Ovary (tissue), 9 donors: Measurements from ENCODE around the gene STARD9. TPM values are rescaled to one million over a fixed set of nuclear protein-coding genes. Genes with fewer than 3 reads are reported as not detected.

ENCODE experiments used
- DNase-seq, 5 donors: peaks; one replicate each; pipeline ENCODE4 v3.0.0-alpha.2; 2019 to 2020
- H3K27ac ChIP-seq, 2 donors: fragments of 200-600 bp; one replicate each; pipeline versions ENCODE4 v1.5.1 to v1.8.0; 2019 to 2022
- H3K27me3 ChIP-seq: fragments of 200-600 bp; one replicate; pipeline ENCODE4 v1.8.0; 2022
- H3K36me3 ChIP-seq: fragments of 200-600 bp; sonication (generic); one replicate; pipeline ENCODE4 v1.5.1; 2019
- H3K4me1 ChIP-seq: one replicate; pipeline ENCODE4 v1.8.1; 2013; ENCODE audit warnings: mild to moderate bottlenecking, moderate library complexity; ENCODE audit not compliant: insufficient read depth
- H3K4me3 ChIP-seq: fragments of 200-600 bp; sonication (generic); one replicate; pipeline ENCODE4 v1.5.1; 2017
- H3K9me3 ChIP-seq, 2 donors: fragments of 200-600 bp in 1 of 2; sonication (generic) in 1 of 2; one replicate each; pipeline versions ENCODE4 v1.5.1 to v1.8.1; 2013 to 2019; ENCODE audit warnings: mild to moderate bottlenecking in 1 of 2, moderate library complexity in 1 of 2
- EP300 ChIP-seq: sonication (generic); formaldehyde crosslinking; IDR thresholded peaks from one replicate; pipeline ENCODE4 v1.6.1; 2017; ENCODE audit warnings: antibody characterized with exemption
- POLR2A ChIP-seq: fragments of 450-650 bp; IDR thresholded peaks from one replicate; pipeline ENCODE4 v1.6.1; 2017; ENCODE audit warnings: antibody characterized with exemption, mild to moderate bottlenecking, moderate library complexity
- WGBS, 3 donors: extraction: QIAGEN DNeasy Blood & Tissue Kit in 1 of 3; methylation state at CpG; one replicate each; pipeline versions ENCODE4 v1.1.5 to v1.1.7; 2013 to 2017; 5-methylcytosine and 5-hydroxymethylcytosine counted together
- intact Hi-C, 4 donors: fragments of 100-400 bp; cut with DNase I; formaldehyde crosslinking; loops; one replicate each; pipeline versions ENCODE4 v1.11.0 to v1.15.1; 2022 to 2023
- polyA plus RNA-seq, 2 donors: library from polyadenylated mRNA; stranded (reverse); fragments of 200-250 nt in 1 of 2; fragments of 350-450 nt in 1 of 2; fragmentation: Illumina TruSeq in 1 of 2; extraction: RNeasy Lipid Tissue Mini Kit (QIAGEN cat#74804) in 1 of 2; gene quantifications; one replicate each; pipeline ENCODE4 v1.2.3, GENCODE V29; 2013 to 2014
- total RNA-seq, 7 donors: library from RNA; depleted of rRNA in 2 of 7; stranded (reverse); fragments of >200 nt in 2 of 7; fragmentation: NEBNext Ultra II Directional in 3 of 7; extraction: Animal tissue kit (Norgen Biotek cat#: 25700) in 3 of 7; gene quantifications; one replicate each; pipeline versions ENCODE4 v1.1.0 to v1.2.4, GENCODE V29; 2016 to 2023
- TF ChIP-seq, protein P1 (sequence below), 3 donors: fragments of 450-650 bp in 2 of 3; fragments of 200-600 bp in 1 of 3; IDR thresholded peaks; one replicate each; pipeline versions ENCODE4 v1.5.1 to v1.8.0; 2016 to 2022; ENCODE audit warnings: antibody characterized with exemption in 3 of 3, mild to moderate bottlenecking in 1 of 3
- donor health status: DM: no; HTN: no; CAD: no; lungs with moderate emphysema.
- donor health status: DM: no; HTN: no; CAD: no.
- donor health status: Bipolar disorder and iron deficiency.
- donor health status: DM: yes; HTN: yes; CAD: no.
- donor health status: DM: no; HTN: no; CAD: no.
- donor health status: DM: yes; HTN: yes; CAD: no.

Gene STARD9
- total and polyA plus RNA-seq, 9 donors: 11.3 to 40.3 (median 29.4) TPM

DNA sequence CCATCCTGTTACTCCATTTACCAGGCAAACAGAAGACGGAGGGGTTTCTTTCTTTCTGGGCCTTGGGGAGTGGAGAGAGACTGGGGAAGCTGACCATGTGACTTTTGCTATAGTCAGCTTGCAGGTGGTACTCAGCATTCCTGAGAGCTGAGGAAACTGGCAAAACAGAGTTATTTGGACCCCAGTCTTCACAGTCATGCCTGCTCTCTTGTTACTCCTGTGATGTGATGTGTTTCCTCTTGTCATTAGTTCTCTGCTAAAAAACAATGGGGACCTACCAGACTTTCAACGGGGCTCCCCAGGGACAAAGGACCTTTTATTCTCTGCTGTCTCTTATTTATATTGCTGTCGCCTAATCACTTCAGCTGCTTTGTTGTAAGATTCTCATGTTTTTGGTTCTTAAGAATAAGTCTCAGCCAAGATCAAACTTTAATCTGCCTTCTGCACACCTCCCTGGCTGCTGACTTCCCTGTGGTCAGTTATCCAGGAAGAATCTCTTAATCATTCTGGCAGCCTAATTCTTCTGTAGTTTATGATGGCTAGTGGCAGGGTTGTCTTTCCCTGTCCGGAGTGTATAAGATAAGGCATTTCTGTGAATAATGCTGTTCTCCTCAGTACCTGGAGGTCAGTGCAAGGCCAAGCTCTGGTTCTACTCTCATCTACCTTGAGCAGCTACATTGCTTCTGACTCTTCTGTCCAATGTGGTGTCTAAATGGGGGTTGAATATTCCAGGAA, 8.8 kb downstream of the STARD9 start:
- H3K4me3 ChIP-seq: no peak overlapping the region
- 58 to 64% (median 62%) methylated on average over 4 of the region's 4 CpGs for WGBS, 3 donors

DNA sequence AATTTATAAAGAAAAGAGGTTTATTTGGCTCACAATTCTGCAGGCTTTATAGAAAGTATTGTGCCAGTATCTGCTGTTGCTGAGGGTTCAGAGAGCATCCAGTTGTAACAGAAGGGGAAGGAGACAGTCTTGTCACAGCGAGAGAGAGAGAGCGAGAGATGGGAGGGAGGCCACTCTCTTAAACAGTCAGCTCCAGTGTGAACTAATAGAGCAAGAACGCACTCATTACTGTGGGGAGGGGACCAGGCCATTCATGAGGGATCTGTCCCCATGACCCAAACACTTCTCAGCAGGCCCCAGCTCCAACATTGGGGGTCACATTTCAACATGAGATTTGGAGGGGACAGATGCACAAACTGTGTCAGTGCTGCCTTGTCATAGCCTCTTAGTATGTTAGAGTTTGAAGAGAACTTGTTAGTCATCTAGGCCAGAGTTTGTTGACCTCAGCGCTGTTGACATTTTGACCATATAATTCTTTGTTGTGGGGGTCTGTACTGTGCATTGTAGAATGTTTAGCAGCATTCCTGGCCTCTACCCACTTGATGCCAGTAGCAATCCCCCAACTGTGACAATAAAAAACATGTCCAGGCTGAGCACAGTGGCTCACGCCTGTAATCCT, 15.3 kb downstream of the STARD9 start:
- WGBS, 3 donors: 94 to 98% (median 95%) methylated on average over 5 of the region's 5 CpGs
- no peak overlapping the region for H3K4me3 ChIP-seq
- no peaks in the 10 kb centered on the region for H3K27me3 ChIP-seq
- DNase-seq: no peak
- peaks cover 7% of the 10 kb centered on the region for H3K4me1 ChIP-seq
- H3K27ac ChIP-seq: no peak overlapping the region
- intact Hi-C loops: no loop called here
- no peaks in the 10 kb centered on the region for H3K9me3 ChIP-seq
- H3K36me3 ChIP-seq: no peaks in the 10 kb centered on the region
- TF ChIP-seq EP300 (no peak), POLR2A (no peak)
- TF ChIP-seq, protein P1, sequence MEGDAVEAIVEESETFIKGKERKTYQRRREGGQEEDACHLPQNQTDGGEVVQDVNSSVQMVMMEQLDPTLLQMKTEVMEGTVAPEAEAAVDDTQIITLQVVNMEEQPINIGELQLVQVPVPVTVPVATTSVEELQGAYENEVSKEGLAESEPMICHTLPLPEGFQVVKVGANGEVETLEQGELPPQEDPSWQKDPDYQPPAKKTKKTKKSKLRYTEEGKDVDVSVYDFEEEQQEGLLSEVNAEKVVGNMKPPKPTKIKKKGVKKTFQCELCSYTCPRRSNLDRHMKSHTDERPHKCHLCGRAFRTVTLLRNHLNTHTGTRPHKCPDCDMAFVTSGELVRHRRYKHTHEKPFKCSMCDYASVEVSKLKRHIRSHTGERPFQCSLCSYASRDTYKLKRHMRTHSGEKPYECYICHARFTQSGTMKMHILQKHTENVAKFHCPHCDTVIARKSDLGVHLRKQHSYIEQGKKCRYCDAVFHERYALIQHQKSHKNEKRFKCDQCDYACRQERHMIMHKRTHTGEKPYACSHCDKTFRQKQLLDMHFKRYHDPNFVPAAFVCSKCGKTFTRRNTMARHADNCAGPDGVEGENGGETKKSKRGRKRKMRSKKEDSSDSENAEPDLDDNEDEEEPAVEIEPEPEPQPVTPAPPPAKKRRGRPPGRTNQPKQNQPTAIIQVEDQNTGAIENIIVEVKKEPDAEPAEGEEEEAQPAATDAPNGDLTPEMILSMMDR (IDR thresholded peaks at IDR 0.05): no peak

More for the DNA sequence above, 8.8 kb downstream of the STARD9 start:
- TF ChIP-seq POLR2A: no peak
- TF ChIP-seq EP300: no peak
- TF ChIP-seq, protein P1 (IDR thresholded peaks at IDR 0.05): no peak
- no peaks in the 10 kb centered on the region for H3K9me3 ChIP-seq
- no peaks in the 10 kb centered on the region for H3K27me3 ChIP-seq
- peaks cover 16% of the 10 kb centered on the region for H3K4me1 ChIP-seq
- H3K27ac ChIP-seq: no peak overlapping the region
- no peak for DNase-seq
- intact Hi-C loops: loop anchor here in 1 of 4 donors (10.0 kb wide), 1 partner anchor 51 kb away; no protein-coding TSS in a partner anchor
- no peaks in the 10 kb centered on the region for H3K36me3 ChIP-seq

GRCh38 chr15:42591238-42591934, 16.0 kb downstream of the STARD9 start:
- no peak overlapping the region for H3K4me3 ChIP-seq
- intact Hi-C loops: no loop called here
- no peaks in the 10 kb centered on the region for H3K36me3 ChIP-seq
- no peak for DNase-seq
- 86 to 88% (median 87%) methylated on average over 10 of the region's 10 CpGs for WGBS, 3 donors
- H3K9me3 ChIP-seq: no peaks in the 10 kb centered on the region
- H3K27ac ChIP-seq: no peak overlapping the region
- no peaks in the 10 kb centered on the region for H3K27me3 ChIP-seq
- TF ChIP-seq POLR2A (no peak), EP300 (no peak)
- TF ChIP-seq, protein P1 (IDR thresholded peaks at IDR 0.05): peak in 1 of 3 donors; percentile 17
- H3K4me1 ChIP-seq: peaks cover 9% of the 10 kb centered on the region

- no peaks in the 10 kb centered on the region for H3K27me3 ChIP-seq
- TF ChIP-seq POLR2A (no peak), EP300 (no peak)
- TF ChIP-seq, protein P1 (IDR thresholded peaks at IDR 0.05): no peak
- H3K9me3 ChIP-seq: no peaks in the 10 kb centered on the region
- WGBS, 3 donors: 59 to 61% (median 61%) methylated on average over 3 of the region's 3 CpGs
- no peaks in the 10 kb centered on the region for H3K36me3 ChIP-seq
- no peak for DNase-seq
- no peak overlapping the region for H3K4me3 ChIP-seq
- peak overlapping the region; percentile 70 to 74 for H3K27ac ChIP-seq
- intact Hi-C loops: no loop called here
- H3K4me1 ChIP-seq: peaks cover 13% of the 10 kb centered on the region
These were observed 17.3 kb downstream of the STARD9 start for GRCh38 chr15:42592716-42593115.
